ENCODE data around the gene BCKDHA. TPM values are rescaled to one million over a fixed set of nuclear protein-coding genes. Genes with fewer than 3 reads are reported as not detected.

BCKDHA gene
- total and polyA plus RNA-seq, 2 experiments from 2014 or later = 30.3 to 39.6 TPM

GRCh38 chr19:41410336-41411054 lies 12.9 kb downstream of the BCKDHA start:
- Histone ChIP-seq H3K4me1 (ENCODE audit: insufficient read depth) (peaks cover 12% of the 10 kb centered on the region), H3K4me3 (no peak overlapping the region), H3K9me2 (replicated peaks; ENCODE audit: insufficient read depth) (no peaks in the 10 kb centered on the region), H3K27ac (peak overlapping the region; percentile 96), H4K20me1 (ENCODE audit: insufficient read depth, poor library complexity, severe bottlenecking) (no peaks in the 10 kb centered on the region), H3K79me2 (no peaks in the 10 kb centered on the region), H3K4me2 (peak overlapping the region; percentile 66), H3K36me3 (replicated peaks; ENCODE audit: insufficient read depth, low read depth) (no peaks in the 10 kb centered on the region), H2AFZ (no peak overlapping the region), H3K27me3 (no peaks in the 10 kb centered on the region), H3K9me3 (ENCODE audit: low read depth) (no peaks in the 10 kb centered on the region)
- 93% methylated on average over 22 of the region's 23 CpGs for WGBS (ENCODE audit: low lambda C conversion rate, missing lambda C conversion rate)
- TF ChIP-seq EZH2 (IDR thresholded peaks at IDR 0.05; ENCODE audit: borderline replicate concordance) (no peak), EZH2phosphoT487 (IDR thresholded peaks at IDR 0.05; ENCODE audit: low read depth, severe bottlenecking, unreplicated experiment) (no peak), CTCF (IDR thresholded peaks at IDR 0.05; ENCODE audit: poor library complexity) (no peak)
- DNase-seq (ENCODE audit: low spot score) = no peak

- Histone ChIP-seq H2AFZ (no peak overlapping the region), H3K4me2 (no peak overlapping the region), H4K20me1 (ENCODE audit: insufficient read depth, poor library complexity, severe bottlenecking) (no peaks in the 10 kb centered on the region), H3K4me1 (ENCODE audit: insufficient read depth) (peaks cover 12% of the 10 kb centered on the region), H3K27ac (no peak overlapping the region), H3K27me3 (no peaks in the 10 kb centered on the region), H3K4me3 (no peak overlapping the region), H3K9me2 (replicated peaks; ENCODE audit: insufficient read depth) (no peaks in the 10 kb centered on the region), H3K79me2 (no peaks in the 10 kb centered on the region), H3K9me3 (ENCODE audit: low read depth) (no peaks in the 10 kb centered on the region), H3K36me3 (replicated peaks; ENCODE audit: insufficient read depth, low read depth) (no peaks in the 10 kb centered on the region)
- no peak for TF ChIP-seq EZH2phosphoT487 (IDR thresholded peaks at IDR 0.05; ENCODE audit: low read depth, severe bottlenecking, unreplicated experiment)
- TF ChIP-seq EZH2 (IDR thresholded peaks at IDR 0.05; ENCODE audit: borderline replicate concordance) = no peak
- TF ChIP-seq CTCF (IDR thresholded peaks at IDR 0.05; ENCODE audit: poor library complexity) = no peak
- DNase-seq (ENCODE audit: low spot score) = no peak
- WGBS (ENCODE audit: low lambda C conversion rate, missing lambda C conversion rate) = 90% methylated on average over 9 of the region's 9 CpGs
Measured at GRCh38 chr19:41411100-41411967, 13.7 kb downstream of the BCKDHA start.

GRCh38 chr19:41411968-41412265 lies 14.3 kb downstream of the BCKDHA start:
- no peak for TF ChIP-seq CTCF (IDR thresholded peaks at IDR 0.05; ENCODE audit: poor library complexity)
- TF ChIP-seq EZH2phosphoT487 (IDR thresholded peaks at IDR 0.05; ENCODE audit: low read depth, severe bottlenecking, unreplicated experiment) = no peak
- TF ChIP-seq EZH2 (IDR thresholded peaks at IDR 0.05; ENCODE audit: borderline replicate concordance) = no peak
- H3K27me3 ChIP-seq = no peaks in the 10 kb centered on the region
- no peak overlapping the region for H3K4me2 ChIP-seq
- no peaks in the 10 kb centered on the region for H3K36me3 ChIP-seq (replicated peaks; ENCODE audit: insufficient read depth, low read depth)
- H2AFZ ChIP-seq = no peak overlapping the region
- 98% methylated on average over 11 of the region's 11 CpGs for WGBS (ENCODE audit: low lambda C conversion rate, missing lambda C conversion rate)
- no peak overlapping the region for H3K27ac ChIP-seq
- H3K4me1 ChIP-seq (ENCODE audit: insufficient read depth) = peaks cover 12% of the 10 kb centered on the region
- no peaks in the 10 kb centered on the region for H3K9me3 ChIP-seq (ENCODE audit: low read depth)
- DNase-seq (ENCODE audit: low spot score) = no peak
- H3K9me2 ChIP-seq (replicated peaks; ENCODE audit: insufficient read depth) = no peaks in the 10 kb centered on the region
- no peaks in the 10 kb centered on the region for H3K79me2 ChIP-seq
- no peaks in the 10 kb centered on the region for H4K20me1 ChIP-seq (ENCODE audit: insufficient read depth, poor library complexity, severe bottlenecking)
- H3K4me3 ChIP-seq = no peak overlapping the region

Measured in hepatocyte (in vitro differentiated cells).